GM18519 (cell line): ENCODE measurements around the gene PITPNC1.
A peak's percentile ranks its signal among the peaks of the same experiment; 100 is the strongest.
"Not testable (repeated sequence)": the region's sequence is repeated elsewhere in the genome, so short reads cannot be mapped to it uniquely, and the experiment has no call there.

Experiments used
- ATAC-seq: cut with Tn5 transposase; IDR thresholded peaks from one replicate; pipeline ENCODE4 v1.9.1; 2021; ENCODE audit warnings: mild to moderate bottlenecking, moderate library complexity; ENCODE audit not compliant: unreplicated experiment, low FRiP score

The PITPNC1 gene

DNA sequence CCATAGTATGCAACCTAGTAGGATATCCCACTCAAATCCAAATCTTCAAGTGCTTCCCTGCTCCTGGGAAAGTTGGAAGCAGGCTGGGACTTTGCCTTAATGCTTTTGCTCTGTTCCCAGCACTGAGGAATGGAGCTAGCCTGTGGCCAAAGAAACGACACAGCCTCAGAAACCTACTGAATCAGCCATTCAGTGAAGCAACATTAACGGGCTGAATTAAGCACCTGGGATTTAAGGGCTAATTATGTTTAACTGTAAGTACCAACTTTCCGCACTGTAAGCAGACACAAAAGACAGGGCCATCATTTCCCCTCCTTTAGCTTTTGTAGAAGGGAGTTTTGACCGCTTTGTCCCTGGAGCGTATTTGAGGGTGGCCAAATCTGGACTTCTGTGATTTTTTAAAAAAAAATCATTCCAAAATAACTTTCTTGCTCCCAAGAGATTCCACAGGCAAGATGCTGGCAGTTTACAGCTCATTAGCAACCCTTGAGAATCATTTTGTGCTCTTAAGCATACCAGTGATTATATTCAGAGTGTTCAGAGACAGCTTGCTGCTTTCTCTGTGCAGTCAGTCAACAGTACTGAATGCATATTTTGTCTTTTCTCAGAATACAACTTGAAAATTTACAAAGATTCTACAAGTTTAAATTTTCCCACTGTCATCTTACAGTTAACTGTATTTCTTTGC is 323.1 kb downstream of the PITPNC1 start:
- no peak for ATAC-seq

DNA sequence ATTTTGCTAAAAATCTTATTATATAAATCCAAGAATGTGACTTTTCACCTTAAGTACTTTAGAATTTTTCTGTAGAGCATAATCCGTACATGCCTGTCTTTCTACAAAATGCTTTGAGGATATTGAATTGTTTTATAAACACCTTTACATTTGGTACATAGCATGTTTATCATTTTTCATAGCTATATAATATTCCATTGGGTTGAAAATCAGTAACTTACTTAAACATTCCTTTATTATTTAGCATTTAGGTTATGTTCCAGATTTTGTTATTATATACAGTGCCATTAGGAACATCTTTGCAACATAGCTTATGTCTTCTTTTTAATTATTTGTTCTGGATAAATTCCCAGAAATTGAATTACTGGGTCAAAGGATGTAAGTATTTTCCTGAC is 323.6 kb downstream of the PITPNC1 start:
- ATAC-seq, result no peak

DNA sequence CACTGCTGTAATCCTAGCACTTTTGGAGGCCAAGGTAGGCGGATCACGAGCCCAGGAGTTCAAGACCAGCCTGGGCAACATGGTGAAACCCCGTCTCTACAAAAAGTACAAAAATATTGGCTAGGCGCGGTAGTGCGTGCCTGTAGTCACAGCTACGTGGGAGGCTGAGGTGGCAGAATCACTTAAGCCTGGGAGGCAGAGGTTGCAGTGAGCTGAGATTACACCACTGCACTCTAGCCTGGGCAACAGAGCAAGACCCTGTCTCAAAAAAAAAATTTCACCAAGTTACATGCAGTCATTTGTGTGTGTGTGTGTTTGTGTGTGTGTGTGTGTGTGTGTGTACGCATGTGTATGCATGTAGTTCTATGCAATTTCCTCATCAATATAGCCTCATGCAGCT is 325.8 kb downstream of the PITPNC1 start:
- not testable (repeated sequence) for ATAC-seq

DNA sequence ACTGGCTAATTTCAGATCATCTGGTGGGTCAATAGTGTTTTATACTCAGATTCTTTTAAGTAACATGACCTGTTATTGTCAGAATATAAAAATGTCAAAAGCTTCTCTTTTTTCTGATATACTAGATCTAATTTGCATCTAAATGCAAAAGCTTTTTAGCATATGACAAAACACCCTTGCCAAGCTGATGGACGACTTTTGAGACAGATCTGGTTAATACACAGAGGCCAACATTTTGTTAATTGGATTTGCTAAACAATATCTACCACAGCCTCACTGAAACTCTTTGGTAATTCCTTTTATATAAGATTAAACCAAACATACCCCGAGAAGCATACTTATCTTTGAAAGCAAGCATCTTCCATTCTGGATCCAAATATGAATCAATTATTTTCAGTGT is 330.4 kb downstream of the PITPNC1 start:
- ATAC-seq, result no peak

DNA sequence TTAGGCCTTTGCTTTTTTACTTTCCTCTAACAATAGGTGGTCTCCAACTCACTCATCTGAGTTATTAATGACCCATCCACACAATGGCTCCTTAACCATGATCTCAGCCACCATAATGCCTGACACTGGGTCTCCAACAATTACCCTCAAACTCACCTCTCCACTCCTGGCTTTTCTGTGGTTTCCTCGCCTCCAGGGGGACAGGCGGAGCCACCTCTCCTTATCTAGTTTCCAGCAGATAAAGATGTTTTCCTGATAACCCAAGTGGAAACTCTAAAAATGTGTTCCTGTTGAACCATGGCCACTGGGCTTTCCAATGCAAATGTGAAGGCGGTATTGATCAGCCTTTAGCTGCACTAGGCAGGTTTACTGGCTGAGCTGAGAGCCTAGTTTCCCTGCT is 331.3 kb downstream of the PITPNC1 start:
- no peak for ATAC-seq

DNA sequence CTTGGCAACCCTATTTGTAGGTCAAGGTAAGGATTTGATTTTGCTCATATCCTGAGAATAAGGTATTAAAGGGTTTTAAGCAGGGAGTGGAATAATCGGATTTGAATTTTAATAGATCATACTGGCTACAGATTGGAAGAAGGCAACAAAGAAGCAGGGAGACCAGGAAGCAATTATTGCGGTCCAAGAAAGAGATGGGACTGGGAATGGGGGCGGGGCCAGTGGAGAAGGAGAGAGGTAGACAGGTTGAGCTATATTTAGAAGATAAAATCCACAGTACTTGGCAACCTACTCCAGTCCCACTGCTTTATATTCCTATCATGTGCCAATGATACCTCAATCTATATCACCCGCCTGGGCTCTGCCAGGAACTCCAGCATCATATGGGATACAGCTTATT is 334.8 kb downstream of the PITPNC1 start:
- ATAC-seq, result no peak

DNA sequence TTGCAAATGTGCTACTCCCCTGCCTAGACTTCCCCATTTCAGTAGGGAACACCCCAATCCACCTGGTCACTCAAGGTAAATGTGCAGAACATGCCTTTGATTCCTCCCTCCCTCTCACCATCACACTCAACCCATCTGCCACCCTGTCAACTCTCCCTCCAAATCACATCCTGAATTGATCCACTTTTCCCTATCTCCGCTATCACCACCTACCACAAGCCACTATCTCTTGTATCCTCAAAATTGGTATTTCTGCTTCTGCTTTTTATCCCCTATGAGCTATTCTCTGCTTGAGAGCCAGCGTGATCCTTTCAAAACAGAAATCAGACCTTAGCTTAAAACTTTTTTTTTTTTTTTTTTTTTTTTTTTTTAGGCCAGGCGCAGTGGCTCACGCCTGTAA is 335.3 kb downstream of the PITPNC1 start:
- no peak for ATAC-seq

DNA sequence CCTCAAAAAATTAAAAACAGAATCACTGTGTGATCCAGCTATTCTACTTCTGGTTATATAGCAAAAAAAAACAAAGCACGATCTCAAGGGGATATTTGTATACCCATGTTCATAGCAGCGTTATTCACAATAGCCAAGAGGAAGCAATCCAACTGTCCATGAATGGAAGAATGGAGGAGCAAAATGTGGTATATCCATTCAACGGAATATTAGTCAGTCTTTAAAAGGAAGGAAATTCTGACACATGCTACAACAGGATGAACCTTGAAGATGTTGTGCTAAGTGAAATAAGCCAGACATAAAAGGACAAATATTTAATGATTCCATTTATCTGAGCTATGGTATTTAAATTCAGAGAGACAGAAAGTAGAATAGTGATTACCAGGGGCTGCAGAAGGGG is 336.1 kb downstream of the PITPNC1 start:
- ATAC-seq, result no peak

DNA sequence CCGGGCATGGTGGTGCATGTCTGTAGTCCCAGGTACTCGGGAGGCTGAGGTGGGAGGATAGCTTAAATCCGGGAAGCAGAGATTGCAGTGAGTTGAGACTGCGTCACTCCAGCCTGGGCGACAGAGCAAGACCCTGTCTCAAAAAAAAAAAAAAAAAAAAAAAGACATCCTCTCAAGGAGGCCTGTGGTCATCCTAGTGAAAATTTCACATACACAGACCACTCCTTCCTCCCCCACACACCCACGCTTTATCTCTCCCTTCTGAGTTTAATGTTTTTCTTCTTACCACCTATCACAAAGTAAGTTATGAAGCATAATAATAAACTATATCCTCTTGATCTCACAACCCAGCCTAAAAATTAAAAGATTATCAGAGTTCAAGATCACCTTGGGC is 339.3 kb downstream of the PITPNC1 start:
- ATAC-seq, result no peak

DNA sequence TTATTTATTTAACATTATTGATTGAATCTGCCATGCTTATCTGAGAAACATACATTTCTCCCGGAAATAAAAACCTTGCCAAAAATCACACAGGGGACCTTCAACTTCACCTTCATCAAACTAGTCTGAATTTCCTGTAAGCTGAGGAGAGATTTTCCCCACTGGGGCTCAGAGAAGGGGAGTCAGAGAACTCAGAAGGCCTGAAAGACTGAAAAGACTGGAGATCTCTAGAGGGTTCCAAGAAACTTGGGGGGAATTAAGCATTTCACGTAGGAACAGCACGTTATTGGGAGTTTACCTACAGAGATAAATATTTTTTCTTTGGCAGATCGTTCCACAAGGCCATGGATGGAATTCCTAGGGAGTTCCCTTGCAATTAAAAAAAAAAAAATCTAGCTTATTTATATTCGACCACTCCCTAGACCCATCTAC is 340.1 kb downstream of the PITPNC1 start:
- ATAC-seq, result no peak

DNA sequence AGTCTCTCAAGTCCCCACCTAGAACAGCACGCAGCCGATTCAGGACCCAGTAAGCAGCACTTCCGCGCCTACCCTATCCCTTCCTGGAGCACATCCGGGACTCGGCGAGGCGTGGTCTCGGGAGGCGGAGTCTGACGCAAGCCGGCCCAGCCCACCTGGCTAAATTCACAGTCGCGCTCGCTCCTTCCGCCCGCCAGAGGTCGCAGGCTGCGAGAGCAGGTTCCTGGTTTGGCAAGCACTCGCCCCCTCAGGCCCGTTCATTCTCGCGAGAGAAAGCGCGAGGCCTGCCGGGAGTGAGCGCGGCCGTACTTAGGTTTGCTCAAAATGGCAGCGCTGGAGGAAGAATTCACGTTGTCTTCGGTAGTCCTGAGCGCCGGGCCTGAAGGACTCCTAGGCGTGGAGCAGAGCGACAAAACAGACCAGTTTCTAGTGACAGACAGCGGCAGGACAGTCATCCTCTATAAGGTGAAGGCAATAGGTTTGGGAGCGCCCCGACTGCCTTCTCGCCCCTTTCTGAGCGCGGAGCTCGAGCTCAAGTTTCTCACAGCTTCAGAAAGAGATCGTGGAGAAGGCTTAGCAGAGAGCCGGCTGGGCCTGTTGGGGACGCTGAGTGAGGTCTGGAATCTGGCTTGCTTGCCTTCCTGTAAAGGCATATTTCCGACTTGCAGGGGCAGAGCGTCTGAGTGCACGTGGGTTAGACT is 340.7 kb downstream of the PITPNC1 start, which contains the start of gene NOL11:
TSS of gene NOL11 (plus strand) at position 313 of the 701 bp plus-strand sequence. CDS start at position 325, 12 bp downstream.
- peak; percentile 93 for ATAC-seq

DNA sequence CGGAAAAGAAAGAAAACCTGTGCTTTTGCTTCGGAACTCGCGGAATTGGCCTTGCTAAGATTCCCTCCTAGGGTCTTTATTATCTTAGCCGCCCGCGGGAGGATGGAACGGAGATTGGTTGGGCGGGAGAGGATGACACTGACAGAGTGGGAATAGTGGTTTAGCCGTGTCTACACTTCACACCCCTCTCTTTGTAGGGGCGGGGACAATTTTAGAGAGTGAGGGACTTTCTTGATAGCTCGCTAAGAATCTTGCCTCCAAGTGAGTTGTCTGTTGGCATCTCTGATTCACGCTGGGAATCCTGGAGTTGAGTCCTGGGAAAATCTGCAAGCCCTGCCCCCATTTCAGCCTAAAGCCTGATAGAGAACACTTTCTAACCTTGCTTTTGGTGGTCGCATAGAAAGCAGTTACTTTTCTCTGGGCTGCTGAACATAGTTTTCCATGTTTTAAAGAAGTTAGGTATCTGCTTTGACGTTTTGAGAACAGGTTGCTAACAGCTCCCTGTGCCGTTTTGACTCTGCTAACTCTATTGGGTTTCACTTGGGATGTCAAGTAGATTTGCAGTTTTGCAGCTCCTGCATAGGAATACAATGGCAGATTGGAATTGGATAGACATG is 341.4 kb downstream of the PITPNC1 start:
- ATAC-seq, result no peak

DNA sequence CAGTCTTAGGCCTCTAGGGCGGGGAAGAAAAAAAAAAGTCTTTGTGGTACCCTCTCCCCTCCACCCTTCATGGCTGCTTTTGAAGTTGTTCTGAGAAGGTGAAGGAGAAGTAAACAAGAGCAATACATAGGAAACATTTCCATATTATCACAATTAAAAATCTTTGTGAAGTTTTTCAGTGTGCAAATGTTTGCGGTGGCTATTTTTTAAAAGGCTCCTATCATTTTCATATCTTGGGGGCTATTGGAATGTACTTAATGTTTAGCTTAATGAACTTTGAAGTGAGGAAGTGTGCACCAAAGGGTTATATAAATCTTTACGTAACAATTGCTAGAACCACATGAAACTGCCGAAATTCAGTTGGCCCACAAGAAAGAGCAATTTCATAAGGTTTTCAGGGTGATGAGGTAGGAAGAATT is 348.3 kb downstream of the PITPNC1 start:
- ATAC-seq, result no peak

DNA sequence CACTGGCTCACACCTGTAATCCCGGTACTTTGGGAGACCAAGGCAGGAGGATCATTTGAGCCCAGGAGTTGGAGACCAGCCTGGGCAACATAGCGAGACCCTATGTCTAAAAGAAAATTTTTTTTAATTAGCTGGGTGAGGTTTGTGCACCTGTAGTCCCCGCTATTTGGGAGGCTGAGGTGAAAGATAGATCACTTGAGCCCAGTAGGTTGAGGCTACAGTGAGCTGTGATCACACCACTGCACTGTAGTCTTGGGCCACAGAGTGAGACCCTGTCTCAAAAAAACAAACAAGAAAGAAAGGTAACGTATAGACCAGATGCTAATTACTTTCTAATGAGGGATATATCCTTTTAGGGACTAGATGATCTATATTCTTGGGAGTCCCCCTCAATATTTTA is 348.7 kb downstream of the PITPNC1 start:
- no peak for ATAC-seq

DNA sequence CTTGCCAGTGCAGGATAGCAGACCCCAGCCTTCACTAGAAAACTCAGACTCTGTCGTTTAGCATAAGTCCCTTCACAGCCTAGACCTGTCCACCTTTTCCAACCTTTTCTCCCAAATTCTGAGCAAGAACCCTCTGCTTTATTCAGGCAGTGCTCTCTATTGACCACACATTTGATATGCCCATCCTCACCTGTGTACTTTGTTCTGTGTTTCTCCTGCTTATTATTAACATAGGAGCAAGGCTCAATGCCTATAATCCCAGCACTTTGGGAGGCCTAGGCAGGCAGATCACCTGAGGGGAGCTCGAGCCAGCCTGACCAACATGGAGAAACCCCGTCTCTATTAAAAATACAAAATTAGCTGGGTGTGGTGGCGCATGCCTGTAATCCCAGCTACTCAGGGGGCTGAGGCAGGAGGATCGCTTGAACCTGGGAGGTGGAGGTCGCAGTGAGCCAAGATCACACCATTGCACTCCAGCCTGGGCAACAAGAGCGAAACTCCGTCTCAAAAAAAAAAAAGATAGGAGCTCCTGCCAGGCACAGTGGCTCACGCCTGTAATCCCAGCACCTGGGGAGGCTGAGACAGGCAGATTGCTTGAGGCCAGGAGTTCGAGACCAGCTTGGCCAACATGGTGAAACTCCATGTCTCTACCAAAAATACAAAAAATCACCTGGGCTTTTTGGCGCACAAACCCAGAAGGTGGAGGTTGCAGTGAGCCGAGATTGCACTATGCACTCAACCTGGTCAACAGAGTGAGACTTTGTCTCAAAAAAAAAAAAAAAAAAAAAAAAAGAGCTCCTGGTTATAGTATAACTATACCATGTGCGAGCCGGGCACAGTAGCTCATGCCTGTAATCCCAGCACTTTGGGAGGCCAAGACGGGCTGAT is 350.3 kb downstream of the PITPNC1 start:
- ATAC-seq, result not testable (repeated sequence)

DNA sequence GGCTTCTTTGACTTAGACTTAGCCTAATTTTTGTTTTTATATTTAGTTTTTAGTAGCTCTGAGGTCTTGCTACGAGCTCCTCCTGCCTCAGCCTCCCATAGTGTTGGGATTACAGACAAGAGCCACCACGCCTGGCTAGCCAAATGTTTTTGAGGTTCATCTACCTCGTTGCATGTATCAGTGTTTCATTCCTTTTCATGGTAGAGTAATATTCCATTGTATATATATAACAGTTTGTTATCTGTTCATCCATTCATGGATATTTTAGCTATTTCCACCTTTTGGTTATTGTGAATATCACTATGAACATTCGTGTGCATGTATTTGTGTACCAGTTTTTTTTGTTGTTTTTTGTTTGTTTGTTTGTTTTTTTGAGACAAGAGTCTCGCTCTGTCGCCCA is 352.8 kb downstream of the PITPNC1 start:
- no peak for ATAC-seq

DNA sequence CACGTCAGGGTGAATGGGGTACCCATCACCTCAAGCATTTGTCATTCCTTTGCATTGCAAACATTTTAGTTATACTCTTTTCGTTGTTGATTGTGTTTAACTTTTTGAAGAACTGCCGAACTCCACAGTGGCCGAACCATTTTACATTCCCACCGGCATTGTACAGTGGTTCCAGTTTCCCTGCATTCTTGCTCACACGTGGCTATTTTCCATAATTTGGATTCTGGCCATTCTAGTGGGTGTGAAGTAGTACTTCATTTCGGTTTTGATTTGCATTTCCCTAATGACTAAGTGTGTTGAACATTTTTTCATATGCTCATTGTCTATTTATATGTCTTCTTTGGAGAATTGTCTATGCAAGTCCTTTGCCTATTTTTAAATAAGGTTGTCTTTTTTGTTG is 353.6 kb downstream of the PITPNC1 start:
- no peak for ATAC-seq

DNA sequence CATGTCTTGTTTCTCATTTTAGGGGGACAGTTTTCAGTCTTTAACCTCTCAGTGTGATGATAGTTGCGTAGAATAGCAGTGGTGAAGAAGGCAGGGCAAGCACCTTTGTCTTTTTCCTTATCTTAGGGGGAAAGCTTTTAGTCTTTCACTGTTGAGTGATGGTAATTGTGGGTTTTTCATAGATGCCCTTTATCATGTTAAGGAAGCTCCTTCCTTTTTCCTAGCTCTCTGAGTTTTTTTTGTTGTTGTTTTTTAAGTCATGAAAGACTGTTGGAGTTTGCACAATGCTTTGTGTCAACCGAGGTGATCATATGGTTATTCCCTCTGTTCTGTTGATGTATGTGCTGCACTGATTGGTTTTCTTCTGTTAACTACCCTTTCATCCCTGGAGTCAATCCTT is 356.4 kb downstream of the PITPNC1 start:
- ATAC-seq, result no peak

DNA sequence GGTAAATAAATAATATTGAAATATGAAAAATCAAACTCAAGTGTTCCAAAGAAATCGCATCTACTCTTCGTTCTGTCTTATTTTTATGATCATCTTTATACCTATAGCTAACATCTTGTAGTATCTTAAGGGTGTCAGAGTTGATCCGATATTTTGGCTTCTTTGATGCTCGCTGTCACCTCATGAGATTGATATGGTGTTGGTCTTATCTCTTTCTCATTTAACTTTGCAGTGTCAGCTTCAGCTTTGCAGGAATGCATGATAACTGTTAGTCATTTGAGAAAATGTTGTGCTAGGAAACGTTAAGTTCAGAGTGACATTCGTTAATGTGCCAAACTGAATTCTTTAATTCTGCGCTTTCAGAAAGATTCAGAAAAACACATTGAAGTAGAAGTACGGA is 360.1 kb downstream of the PITPNC1 start:
- ATAC-seq, result no peak

DNA sequence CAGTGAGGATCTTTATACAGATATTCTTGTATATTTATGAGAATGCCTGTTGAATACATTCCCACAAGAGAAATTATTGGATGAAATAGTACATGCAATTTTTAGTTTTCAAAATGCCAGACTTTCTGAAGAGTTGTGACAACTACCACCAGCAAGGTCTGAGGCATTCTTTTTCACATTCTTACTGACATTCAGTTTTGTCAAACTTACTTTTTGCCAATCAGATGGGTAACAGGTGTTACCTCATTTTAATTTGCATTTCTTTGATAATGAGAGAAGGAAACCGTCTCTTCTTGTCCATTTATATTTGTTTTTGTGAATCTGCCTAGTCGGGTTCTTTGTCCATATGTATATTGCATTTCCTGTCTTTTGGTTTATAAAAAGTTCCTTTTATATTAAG is 364.9 kb downstream of the PITPNC1 start:
- no peak for ATAC-seq
